HEK293 (cell line): Measurements from ENCODE around the gene RNF115.
A peak's percentile ranks its signal among the peaks of the same experiment; 100 is the strongest.

ENCODE experiments used
- CTCF ChIA-PET: fragments of 350-600 bp; formaldehyde crosslinking; extraction: SDS; loops from one replicate; lab custom pipeline; 2021; ENCODE audit warnings: antibody characterized with exemption; lab: Yijun Ruan, JAX
- POLR2A ChIA-PET: fragments of 300-600 bp; formaldehyde crosslinking; extraction: SDS; loops from one replicate; lab custom pipeline; 2020; ENCODE audit warnings: antibody characterized with exemption, inconsistent platforms; lab: Yijun Ruan, JAX
- H3K27ac ChIP-seq: fragments of 200-500 bp; sonication (Bioruptor generic); 2 replicates; pipeline ENCODE4 v1.5.1; 2014; ENCODE audit warnings: low read depth, low read length, control low read depth, inconsistent platforms; ENCODE audit errors: extremely low read depth
- H3K36me3 ChIP-seq, 2 experiments: fragments of 200-500 bp in 1 of 2; sonication (Bioruptor generic) in 1 of 2; 1 replicate in 1 of 2; 2 replicates in 1 of 2; pipeline ENCODE4 v1.5.1; 2014 to 2017; ENCODE audit warnings: inconsistent platforms in 2 of 2, low read length in 2 of 2; ENCODE audit not compliant: control insufficient read depth in 2 of 2, insufficient read depth in 1 of 2
- H3K4me1 ChIP-seq: fragments of 200-500 bp; sonication (Bioruptor generic); 2 replicates; pipeline ENCODE4 v1.5.1; 2014; ENCODE audit warnings: mild to moderate bottlenecking, low read length, inconsistent platforms; ENCODE audit not compliant: control insufficient read depth, insufficient read depth
- H3K4me3 ChIP-seq: 2 replicates; pipeline ENCODE4 v1.5.1; 2011; ENCODE audit warnings: low read depth, mild to moderate bottlenecking, control low read depth, low read length, moderate library complexity
- H3K9me3 ChIP-seq: fragments of 200-500 bp; sonication (Bioruptor generic); 2 replicates; pipeline ENCODE4 v1.5.1; 2014; ENCODE audit warnings: low read depth, low read length, inconsistent platforms; ENCODE audit not compliant: control insufficient read depth, insufficient read depth
- EGR2 ChIP-seq: fragments of 450-650 bp; formaldehyde crosslinking; IDR thresholded peaks from 2 replicates; pipeline ENCODE4 v1.5.1; 2016; ENCODE audit warnings: low read depth, missing biosample characterization, missing genetic modification characterization
- GLI4 ChIP-seq: fragments of 450-650 bp; formaldehyde crosslinking; IDR thresholded peaks from 2 replicates; pipeline ENCODE4 v1.5.1; 2016; ENCODE audit warnings: missing biosample characterization, missing genetic modification characterization
- GLIS2 ChIP-seq: fragments of 450-650 bp; formaldehyde crosslinking; IDR thresholded peaks from 2 replicates; pipeline ENCODE4 v1.5.1; 2016; ENCODE audit warnings: missing biosample characterization, missing genetic modification characterization
- KLF9 ChIP-seq: fragments of 450-650 bp; formaldehyde crosslinking; IDR thresholded peaks from 2 replicates; pipeline ENCODE4 v1.5.1; 2016; ENCODE audit warnings: missing biosample characterization, missing genetic modification characterization, low read depth
- MYNN ChIP-seq: fragments of 450-650 bp; formaldehyde crosslinking; IDR thresholded peaks from 2 replicates; pipeline ENCODE4 v1.5.1; 2016; ENCODE audit warnings: missing biosample characterization, missing genetic modification characterization, borderline replicate concordance
- PRDM10 ChIP-seq: fragments of 450-650 bp; formaldehyde crosslinking; IDR thresholded peaks from 2 replicates; pipeline ENCODE4 v1.5.1; 2016; ENCODE audit warnings: missing biosample characterization, missing genetic modification characterization
- SCRT2 ChIP-seq: fragments of 450-650 bp; formaldehyde crosslinking; IDR thresholded peaks from 2 replicates; pipeline ENCODE4 v1.5.1; 2016; ENCODE audit warnings: missing biosample characterization, missing genetic modification characterization
- SETDB1 ChIP-seq: IDR thresholded peaks from one replicate; pipeline ENCODE4 v1.6.1; 2017; ENCODE audit warnings: mild to moderate bottlenecking, low read length, moderate library complexity, mixed read lengths; ENCODE audit not compliant: insufficient read length
- SP2 ChIP-seq: fragments of 450-650 bp; formaldehyde crosslinking; IDR thresholded peaks from 2 replicates; pipeline ENCODE4 v1.5.1; 2016; ENCODE audit warnings: missing biosample characterization, missing genetic modification characterization
- ZBTB6 ChIP-seq: fragments of 450-650 bp; formaldehyde crosslinking; IDR thresholded peaks from 2 replicates; pipeline ENCODE4 v1.5.1; 2017; ENCODE audit warnings: missing biosample characterization, missing genetic modification characterization
- ZNF114 ChIP-seq: fragments of 450-650 bp; formaldehyde crosslinking; IDR thresholded peaks from 2 replicates; pipeline ENCODE4 v1.5.0; 2017; ENCODE audit warnings: missing biosample characterization, missing genetic modification characterization
- ZNF140 ChIP-seq: fragments of 450-650 bp; formaldehyde crosslinking; IDR thresholded peaks from 2 replicates; pipeline ENCODE4 v1.5.1; 2016; ENCODE audit warnings: missing biosample characterization, missing genetic modification characterization
- ZNF280D ChIP-seq: fragments of 450-650 bp; formaldehyde crosslinking; IDR thresholded peaks from 2 replicates; pipeline ENCODE4 v1.5.1; 2016; ENCODE audit warnings: missing biosample characterization, missing genetic modification characterization
- ZNF292 ChIP-seq: fragments of 450-650 bp; formaldehyde crosslinking; IDR thresholded peaks from 2 replicates; pipeline ENCODE4 v1.5.1; 2016; ENCODE audit warnings: low read depth, missing biosample characterization, missing genetic modification characterization, borderline replicate concordance
- ZNF341 ChIP-seq: fragments of 450-650 bp; formaldehyde crosslinking; IDR thresholded peaks from 2 replicates; pipeline ENCODE4; 2016; ENCODE audit warnings: low read depth, missing biosample characterization, missing genetic modification characterization
- ZNF366 ChIP-seq: fragments of 450-650 bp; formaldehyde crosslinking; conservative IDR thresholded peaks from 2 replicates; pipeline ENCODE4 v1.5.1; 2016; ENCODE audit warnings: missing biosample characterization, missing genetic modification characterization
- ZNF394 ChIP-seq: fragments of 450-650 bp; formaldehyde crosslinking; IDR thresholded peaks from 2 replicates; pipeline ENCODE4 v1.5.1; 2016; ENCODE audit warnings: missing biosample characterization, missing genetic modification characterization, mild to moderate bottlenecking, moderate library complexity, borderline replicate concordance
- ZNF398 ChIP-seq: fragments of 450-650 bp; formaldehyde crosslinking; IDR thresholded peaks from 2 replicates; pipeline ENCODE4 v1.5.1; 2017; ENCODE audit warnings: missing biosample characterization, missing genetic modification characterization
- ZNF549 ChIP-seq: fragments of 450-650 bp; IDR thresholded peaks from 2 replicates; pipeline ENCODE4 v1.5.1; 2018; ENCODE audit warnings: missing biosample characterization, missing genetic modification characterization, mild to moderate bottlenecking, inconsistent platforms, moderate library complexity
- ZNF621 ChIP-seq: fragments of 450-650 bp; formaldehyde crosslinking; IDR thresholded peaks from 2 replicates; pipeline ENCODE4 v1.5.1; 2017; ENCODE audit warnings: missing biosample characterization, missing genetic modification characterization
- ZNF658 ChIP-seq: fragments of 450-650 bp; formaldehyde crosslinking; IDR thresholded peaks from 2 replicates; pipeline ENCODE4; 2016; ENCODE audit warnings: missing biosample characterization, missing genetic modification characterization
- ZNF701 ChIP-seq: fragments of 450-650 bp; formaldehyde crosslinking; IDR thresholded peaks from 2 replicates; pipeline ENCODE4 v1.5.1; 2016; ENCODE audit warnings: missing biosample characterization, missing genetic modification characterization
- ZNF76 ChIP-seq: fragments of 450-650 bp; formaldehyde crosslinking; IDR thresholded peaks from 2 replicates; pipeline ENCODE4; 2016; ENCODE audit warnings: low read depth, missing biosample characterization, missing genetic modification characterization, borderline replicate concordance
- ZNF792 ChIP-seq: fragments of 450-650 bp; formaldehyde crosslinking; IDR thresholded peaks from 2 replicates; pipeline ENCODE4 v1.5.1; 2016; ENCODE audit warnings: missing biosample characterization, missing genetic modification characterization

The RNF115 gene

DNA sequence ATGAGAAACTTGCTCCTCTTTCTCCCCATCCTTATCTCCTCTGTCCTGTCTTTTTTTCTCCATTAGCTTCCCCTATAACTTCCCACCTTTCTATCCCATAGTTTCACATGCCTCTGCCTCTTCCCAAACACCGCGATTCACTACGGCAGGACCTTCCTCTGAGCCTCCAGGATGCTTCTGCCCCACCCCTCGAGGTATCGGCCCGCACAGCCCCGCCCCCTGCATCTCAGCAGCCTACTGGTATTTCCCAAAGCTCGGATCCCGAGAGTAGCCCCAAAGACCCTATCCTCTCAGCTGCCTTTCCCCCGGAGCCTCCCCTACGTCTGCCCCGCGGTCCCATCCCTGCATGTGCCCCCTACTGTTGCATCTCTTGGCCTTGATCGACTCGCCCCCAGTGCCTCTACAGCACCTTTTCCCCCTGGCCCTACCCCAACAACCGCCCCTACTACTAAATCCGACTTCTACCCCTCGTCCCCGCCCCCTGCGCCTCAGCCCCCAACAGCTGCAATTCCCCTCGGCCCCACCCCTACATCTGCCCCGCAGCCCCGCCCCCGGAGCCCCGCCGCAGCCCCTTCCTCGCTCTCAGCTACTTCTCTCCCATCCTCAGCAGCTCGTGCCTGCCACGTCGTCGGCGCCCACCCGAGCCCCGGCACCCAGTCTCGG is 34.5 kb upstream of the RNF115 start:
- peak overlapping the region; percentile 68 for H3K4me3 ChIP-seq
- TF ChIP-seq ZNF140 (tag by site-specific recombination) (peak; percentile 81), SP2 (tag by site-specific recombination) (peak; percentile 62), PRDM10 (peak; percentile 87), ZNF280D (tag by site-specific recombination) (0 out of 2 replicates have a peak, but pooled peaks have one; percentile 58), EGR2 (tag by site-specific recombination) (peak; percentile 17; the same call in 1 of the 2 replicates), SETDB1 (peak; percentile 69), ZNF792 (no peak), ZNF701 (no peak), KLF9 (peak; percentile 77), SCRT2 (0 out of 2 replicates have a peak, but pooled peaks have one; percentile 28), ZNF366 (tag by site-specific recombination) (no peak), ZNF394 (tag by site-specific recombination) (no peak), ZBTB6 (no peak), ZNF76 (tag by site-specific recombination) (0 out of 2 replicates have a peak, but pooled peaks have one; percentile 15), GLI4 (tag by site-specific recombination) (no peak), GLIS2 (peak; percentile 42), ZNF549 (no peak)
- H3K9me3 ChIP-seq = no peaks in the 10 kb centered on the region
- H3K27ac ChIP-seq = peak overlapping the region; percentile 65; the same call in 1 of the 2 replicates
- ChIA-PET POLR2A (interaction anchor here (0.6 to 4.6 kb wide), 25 partner anchors 11 to 577 kb away, joined by 3 to 127 read pairs (median 5); partner anchors contain the start of genes ANKRD34A, LIX1L, NUDT17 and POLR3C), CTCF (interaction anchor here (0.8 to 9.6 kb wide), 8 partner anchors 12 to 174 kb away, joined by 3 to 190 read pairs (median 5); partner anchors contain the start of genes ITGA10 and NUDT17)
- peaks cover 4 to 37% of the 10 kb centered on the region in 2 experiments for H3K36me3 ChIP-seq
- no peaks in the 10 kb centered on the region for H3K4me1 ChIP-seq

- H3K36me3 ChIP-seq = peaks cover 14 to 49% of the 10 kb centered on the region in 2 experiments
- no peaks in the 10 kb centered on the region for H3K4me1 ChIP-seq
- CTCF ChIA-PET = interaction anchor here (1.0 to 9.6 kb wide), 3 partner anchors 11 to 53 kb away, joined by 4 to 190 read pairs (median 25); partner anchors contain the start of genes ITGA10 and NUDT17
- no peaks in the 10 kb centered on the region for H3K9me3 ChIP-seq
- POLR2A ChIA-PET = interaction anchor here (2.9 to 4.6 kb wide), 2 partner anchors 10 to 33 kb away, joined by 23 to 127 read pairs; partner anchors contain the start of genes NUDT17, POLR3C and RNF115
- no peak overlapping the region for H3K4me3 ChIP-seq
- H3K27ac ChIP-seq = no peak overlapping the region
- TF ChIP-seq MYNN (tag by site-specific recombination) (no peak), ZNF398 (tag by site-specific recombination) (no peak), ZNF621 (tag by site-specific recombination) (no peak), ZNF658 (tag by site-specific recombination) (no peak), ZNF292 (tag by site-specific recombination) (no peak), ZNF114 (no peak), ZNF341 (tag by site-specific recombination) (no peak)
Measured at GRCh38 chr1:145857170-145857569, 33.3 kb upstream of the RNF115 start.
